ACHN (cell line): ENCODE data around the gene POPDC3.

Experiments
- DNase-seq: peaks from one replicate; pipeline ENCODE4 v3.0.0-alpha.2; 2015
- in situ Hi-C: cut with HindIII; loops from 2 replicates; pipeline ENCODE4 v1.10.0; 2017; ENCODE audit warnings: low sequenced_read_pairs, low pct_ligation_motif_present, low pct_unique_long_range_greater_than_20kb

The POPDC3 gene

DNA sequence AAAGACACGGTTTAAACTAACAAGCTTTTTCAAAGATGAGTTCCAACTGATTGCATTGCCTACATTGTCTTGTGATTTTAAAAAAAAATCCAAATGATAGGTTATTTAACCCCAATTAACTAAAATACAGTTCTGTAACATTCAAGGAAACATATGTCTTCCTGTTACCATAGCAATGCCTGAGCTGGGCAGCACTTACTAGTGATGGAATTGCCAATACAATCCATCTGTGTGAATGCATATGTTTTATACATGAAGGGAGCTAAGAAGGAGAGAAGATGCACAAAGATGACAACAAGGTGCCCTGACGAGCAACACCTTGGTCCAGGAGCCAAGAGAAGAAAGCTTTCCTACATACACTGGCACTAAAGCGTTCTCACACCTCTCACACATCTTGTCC lies 68.7 kb downstream of the POPDC3 start:
- no peak for DNase-seq
- in situ Hi-C loops = no loop called here

DNA sequence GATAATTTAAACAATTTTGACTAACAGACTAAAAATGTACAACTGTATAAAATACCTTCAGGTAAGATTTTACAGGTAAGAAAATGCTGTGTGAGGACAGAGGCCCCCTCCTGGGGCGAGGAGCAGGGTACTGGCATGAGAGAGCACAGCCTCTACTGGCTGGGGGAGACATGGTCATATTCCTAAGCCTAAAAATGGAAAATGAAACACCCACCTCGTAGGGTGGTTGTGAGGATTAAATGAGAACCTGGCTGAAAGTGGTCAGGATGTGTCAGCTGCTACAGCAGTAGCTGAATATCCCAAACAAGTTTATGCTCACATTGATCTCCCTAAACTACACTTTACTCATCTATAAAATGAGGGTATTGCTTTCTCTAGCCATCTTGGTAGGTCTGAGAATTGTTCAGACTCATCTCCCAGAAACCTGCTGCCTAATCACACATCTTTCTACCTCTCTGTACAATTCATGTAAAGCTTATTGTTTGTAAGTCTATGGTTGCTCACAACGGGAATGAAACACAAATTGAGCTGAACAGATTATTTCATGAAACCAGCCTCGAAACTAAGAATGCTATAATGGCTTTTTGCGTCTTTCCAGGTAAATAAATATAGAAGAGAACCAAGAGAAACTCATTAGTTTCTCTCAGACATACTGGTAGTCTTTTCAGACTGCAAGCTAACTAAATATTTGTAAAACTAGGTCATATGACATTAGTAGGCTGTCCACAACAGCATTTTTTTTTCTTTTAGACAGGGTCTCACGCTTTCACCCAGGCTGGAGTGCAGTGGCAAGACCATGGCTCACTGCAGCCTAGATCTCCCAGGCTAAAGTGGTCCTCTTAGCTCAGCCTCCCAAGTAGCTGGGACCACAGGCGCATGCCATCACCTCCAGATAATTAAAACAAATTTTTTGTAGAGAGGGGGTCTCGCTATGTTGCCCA lies 69.6 kb downstream of the POPDC3 start:
- DNase-seq = no peak
- in situ Hi-C loops = no loop called here

DNA sequence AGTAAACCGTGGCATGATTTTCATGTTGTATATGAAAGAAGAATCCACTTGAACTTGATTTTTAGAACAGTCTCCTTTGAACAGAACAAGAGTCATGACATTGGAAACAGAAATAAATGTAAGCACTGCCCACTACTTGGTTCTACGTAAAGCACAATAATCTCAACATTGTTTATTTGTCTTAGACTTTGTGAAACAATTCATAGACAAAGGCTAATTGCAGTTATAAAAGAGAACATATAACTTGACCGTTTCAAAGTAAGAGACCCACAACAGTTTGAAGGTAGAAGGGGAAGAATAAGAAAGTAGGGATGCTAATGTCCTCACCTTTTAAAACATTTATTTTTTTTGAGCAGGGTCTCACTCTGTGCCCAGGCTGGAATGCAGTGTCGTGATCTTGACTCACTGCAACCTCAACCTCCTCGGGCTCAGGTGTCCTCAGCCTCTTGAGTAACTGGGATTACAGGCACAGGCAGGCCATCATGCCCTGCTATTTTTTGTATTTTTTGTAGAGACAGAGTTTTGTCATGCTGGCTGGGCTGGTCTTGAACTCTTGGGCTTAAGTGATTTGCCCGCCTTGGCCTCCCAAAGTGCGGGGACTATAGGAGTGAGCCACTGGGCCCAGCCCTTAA lies 71.1 kb downstream of the POPDC3 start:
- in situ Hi-C loops = no loop called here
- DNase-seq = no peak
